GM12864 (cell line): ENCODE results near the gene LTC4S.

ENCODE experiments used
- DNase-seq: peaks from one replicate; pipeline ENCODE4 v3.0.0-alpha.2; 2011; ENCODE audit warnings: low read depth
- H3K4me3 ChIP-seq: 2 replicates; pipeline ENCODE4 v1.5.1; 2011; ENCODE audit warnings: mild to moderate bottlenecking, low read depth, low read length, control low read depth
- TF ChIP-seq, protein P1 (sequence below): IDR thresholded peaks from 2 replicates; pipeline ENCODE4 v1.5.1; 2011; ENCODE audit warnings: low read depth, mild to moderate bottlenecking, moderate library complexity, low read length, control low read depth, inconsistent platforms; ENCODE audit errors: missing control alignments

Gene LTC4S

DNA sequence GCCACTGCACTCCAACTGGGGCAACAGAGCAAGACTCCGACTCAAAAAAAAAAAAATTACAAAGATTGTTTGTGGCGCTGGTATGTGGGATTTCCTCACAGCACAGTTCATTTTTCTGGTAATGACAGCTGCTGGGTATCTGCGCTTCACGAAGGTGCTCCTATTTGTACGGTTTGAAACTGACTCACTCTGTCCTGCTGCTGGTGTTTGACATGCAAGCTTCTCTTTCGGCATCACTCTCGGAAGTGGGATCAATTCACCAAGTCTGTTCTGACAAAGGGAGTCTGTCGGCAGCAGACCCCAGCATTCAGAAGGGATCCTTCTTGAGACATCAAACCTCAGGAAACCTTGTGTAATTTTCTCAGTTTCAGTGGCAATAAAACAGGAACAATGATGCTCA is 34.8 kb upstream of the LTC4S start:
- no peak overlapping the region for H3K4me3 ChIP-seq
- no peak for DNase-seq
- TF ChIP-seq, protein P1, sequence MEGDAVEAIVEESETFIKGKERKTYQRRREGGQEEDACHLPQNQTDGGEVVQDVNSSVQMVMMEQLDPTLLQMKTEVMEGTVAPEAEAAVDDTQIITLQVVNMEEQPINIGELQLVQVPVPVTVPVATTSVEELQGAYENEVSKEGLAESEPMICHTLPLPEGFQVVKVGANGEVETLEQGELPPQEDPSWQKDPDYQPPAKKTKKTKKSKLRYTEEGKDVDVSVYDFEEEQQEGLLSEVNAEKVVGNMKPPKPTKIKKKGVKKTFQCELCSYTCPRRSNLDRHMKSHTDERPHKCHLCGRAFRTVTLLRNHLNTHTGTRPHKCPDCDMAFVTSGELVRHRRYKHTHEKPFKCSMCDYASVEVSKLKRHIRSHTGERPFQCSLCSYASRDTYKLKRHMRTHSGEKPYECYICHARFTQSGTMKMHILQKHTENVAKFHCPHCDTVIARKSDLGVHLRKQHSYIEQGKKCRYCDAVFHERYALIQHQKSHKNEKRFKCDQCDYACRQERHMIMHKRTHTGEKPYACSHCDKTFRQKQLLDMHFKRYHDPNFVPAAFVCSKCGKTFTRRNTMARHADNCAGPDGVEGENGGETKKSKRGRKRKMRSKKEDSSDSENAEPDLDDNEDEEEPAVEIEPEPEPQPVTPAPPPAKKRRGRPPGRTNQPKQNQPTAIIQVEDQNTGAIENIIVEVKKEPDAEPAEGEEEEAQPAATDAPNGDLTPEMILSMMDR: no peak

DNA sequence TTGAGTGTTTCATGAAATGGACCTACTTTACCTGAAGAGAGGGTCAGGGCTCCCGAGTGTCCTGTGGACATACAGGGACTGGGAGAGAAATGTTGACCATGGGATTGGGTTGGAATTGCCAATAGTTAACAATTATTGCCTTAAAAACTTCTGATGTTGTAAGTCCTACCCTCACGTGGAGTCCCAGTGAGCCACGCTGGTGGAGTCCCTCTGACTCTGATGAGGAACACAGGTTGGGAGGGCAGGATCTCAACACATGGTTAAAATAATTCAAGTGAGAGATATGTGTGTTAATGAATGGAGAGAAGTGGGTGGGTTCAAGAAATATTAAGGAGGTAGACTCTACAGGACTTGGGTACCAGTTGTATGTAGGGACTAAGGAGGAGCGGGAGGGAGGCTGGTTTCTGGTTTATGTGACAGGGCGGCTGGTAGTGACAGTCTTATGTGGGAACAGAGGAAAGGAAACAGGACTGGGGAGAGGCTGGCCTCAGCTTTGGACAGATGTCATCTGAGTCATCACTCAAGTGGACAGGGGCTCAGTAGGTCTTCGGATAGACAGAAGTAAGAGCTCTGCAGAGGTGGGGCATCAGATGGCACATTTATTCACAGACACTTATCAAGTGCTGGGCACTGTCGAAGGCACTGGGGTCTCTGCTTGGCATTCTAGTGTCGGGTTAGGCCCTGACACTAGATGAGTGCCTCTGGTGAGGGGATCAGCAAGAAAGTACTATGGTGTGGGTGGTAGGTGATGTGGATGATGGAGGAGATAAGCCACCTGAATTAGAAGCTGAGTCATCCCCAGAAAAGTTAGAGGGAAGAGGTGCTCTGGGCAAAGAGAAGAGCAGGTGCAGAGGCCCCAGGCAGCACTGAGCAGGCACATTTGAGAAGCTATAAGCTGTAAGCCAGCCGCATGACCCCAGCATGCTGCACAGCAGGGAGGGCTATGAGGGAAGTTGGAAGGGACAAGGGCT is 33.9 kb upstream of the LTC4S start:
- TF ChIP-seq, protein P1: no peak
- DNase-seq: no peak
- H3K4me3 ChIP-seq: no peak overlapping the region

DNA sequence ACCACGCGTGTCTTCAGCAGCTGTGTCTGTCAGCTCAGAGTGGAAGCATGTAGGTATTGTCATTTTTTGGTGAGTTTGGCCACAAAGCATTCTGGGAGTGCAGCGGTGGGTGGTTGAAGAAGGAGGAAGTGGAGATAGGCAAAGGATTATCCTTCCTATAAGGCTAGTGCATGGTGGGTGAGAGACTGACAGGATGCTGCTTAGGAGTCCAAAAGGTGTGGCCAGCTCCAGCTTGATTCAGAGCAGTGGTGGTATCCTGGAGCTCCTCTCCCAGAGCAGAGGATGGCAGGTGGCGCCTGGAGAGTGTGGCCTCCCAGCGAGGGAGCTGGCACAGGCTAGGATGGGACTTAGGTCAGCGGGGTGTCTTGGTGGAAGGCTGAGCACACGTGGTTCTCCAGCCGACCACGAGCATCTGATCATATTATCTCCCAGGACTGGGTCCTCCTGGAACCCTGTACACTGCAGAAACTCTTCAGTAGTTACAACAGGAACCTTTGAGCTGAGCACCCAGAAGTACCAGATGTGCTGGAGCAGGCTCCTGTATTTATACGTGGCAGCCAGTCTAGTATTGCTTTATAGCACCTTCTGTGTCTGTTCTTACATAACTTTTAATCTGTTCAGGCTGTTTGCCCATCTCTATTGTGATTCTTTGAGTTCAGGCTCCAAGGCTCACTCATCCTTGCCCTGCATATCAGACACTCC is 31.6 kb upstream of the LTC4S start:
- TF ChIP-seq, protein P1: no peak
- H3K4me3 ChIP-seq: no peak overlapping the region
- no peak for DNase-seq

DNA sequence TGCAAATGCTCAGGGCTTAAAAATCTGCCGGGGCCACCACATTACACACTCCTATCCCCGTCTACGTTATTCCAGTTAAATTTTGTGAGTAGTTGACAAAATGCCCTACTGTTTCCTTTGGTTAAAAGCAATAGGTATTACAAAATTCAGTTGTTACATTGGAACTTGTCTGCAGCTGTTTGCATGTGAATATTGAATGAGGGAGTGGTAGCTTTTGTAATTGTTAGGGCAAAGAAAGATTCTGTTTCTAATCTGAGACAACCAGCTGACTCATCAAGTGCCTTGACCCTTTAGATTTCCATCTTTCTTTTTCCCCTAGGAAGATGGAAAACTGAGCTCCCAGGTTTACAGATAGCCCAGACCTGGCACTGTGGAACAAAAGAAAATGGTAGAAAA is 31.0 kb upstream of the LTC4S start:
- no peak overlapping the region for H3K4me3 ChIP-seq
- TF ChIP-seq, protein P1: no peak
- DNase-seq: no peak

DNA sequence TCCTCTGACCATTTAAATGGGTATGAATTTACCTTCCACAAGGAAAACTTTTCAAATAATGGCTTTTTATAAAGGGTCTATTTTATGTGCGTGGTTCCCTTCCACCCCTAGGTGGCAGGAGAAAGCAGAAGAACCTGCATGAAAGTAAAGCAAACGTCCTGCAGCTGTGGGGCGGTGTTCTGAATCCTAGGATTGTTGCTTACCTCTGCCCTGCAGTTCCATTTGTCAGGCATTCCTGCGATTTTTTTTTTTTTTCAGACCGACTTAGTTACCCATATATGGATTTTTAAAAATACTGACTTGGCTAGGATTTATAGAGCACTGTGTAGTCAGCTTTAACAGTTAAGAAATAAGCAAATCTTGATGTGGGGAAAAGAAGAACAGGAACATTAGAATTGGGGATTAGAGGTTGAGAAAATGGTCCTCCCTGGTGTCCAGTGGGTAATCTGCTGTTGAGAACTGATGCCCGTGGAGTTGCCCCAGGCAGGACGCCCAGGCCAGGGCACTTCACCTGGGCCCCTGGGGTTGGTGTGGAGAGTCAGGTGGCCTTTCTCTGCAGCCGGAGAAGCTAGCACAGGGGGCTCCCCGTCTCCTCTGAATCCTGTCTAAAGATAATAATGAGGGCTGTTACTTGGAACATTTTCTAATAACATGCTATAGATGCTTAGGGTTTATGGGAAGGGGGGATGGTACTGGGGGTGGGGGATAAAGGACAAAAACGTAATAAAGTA is 30.4 kb upstream of the LTC4S start:
- H3K4me3 ChIP-seq: no peak overlapping the region
- peak; percentile 36 for DNase-seq
- TF ChIP-seq, protein P1: peak; percentile 79

DNA sequence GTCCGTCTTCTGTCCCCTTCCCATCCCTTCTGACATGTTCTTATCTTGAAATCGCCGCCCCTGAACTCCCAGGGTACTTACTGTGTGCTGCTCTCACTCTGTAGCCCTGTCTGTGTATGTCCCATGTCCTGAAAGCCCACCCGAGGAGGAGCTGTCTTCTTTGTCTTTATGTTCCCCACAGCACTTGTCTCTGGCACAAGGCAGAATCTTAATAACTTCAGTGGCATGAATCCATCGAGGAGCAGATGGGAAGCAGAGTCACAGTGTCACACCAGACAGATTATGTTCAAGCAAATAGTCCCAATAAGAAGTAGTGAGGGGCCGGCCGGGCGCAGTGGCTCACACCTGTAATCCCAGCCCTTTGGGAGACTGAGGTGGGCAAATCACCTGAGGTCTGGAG is 29.7 kb upstream of the LTC4S start:
- TF ChIP-seq, protein P1: no peak
- H3K4me3 ChIP-seq: no peak overlapping the region
- no peak for DNase-seq
